Measurements from ENCODE around the gene SELENOF. TPM values are rescaled to one million over a fixed set of nuclear protein-coding genes. Genes with fewer than 3 reads are reported as not detected.

The SELENOF gene
- total and polyA plus RNA-seq, 10 of the 15 experiments (the other 5 are each of a cell fraction or from before 2014, with no cell fraction given), result 98.7 to 254 (median 172) TPM

DNA sequence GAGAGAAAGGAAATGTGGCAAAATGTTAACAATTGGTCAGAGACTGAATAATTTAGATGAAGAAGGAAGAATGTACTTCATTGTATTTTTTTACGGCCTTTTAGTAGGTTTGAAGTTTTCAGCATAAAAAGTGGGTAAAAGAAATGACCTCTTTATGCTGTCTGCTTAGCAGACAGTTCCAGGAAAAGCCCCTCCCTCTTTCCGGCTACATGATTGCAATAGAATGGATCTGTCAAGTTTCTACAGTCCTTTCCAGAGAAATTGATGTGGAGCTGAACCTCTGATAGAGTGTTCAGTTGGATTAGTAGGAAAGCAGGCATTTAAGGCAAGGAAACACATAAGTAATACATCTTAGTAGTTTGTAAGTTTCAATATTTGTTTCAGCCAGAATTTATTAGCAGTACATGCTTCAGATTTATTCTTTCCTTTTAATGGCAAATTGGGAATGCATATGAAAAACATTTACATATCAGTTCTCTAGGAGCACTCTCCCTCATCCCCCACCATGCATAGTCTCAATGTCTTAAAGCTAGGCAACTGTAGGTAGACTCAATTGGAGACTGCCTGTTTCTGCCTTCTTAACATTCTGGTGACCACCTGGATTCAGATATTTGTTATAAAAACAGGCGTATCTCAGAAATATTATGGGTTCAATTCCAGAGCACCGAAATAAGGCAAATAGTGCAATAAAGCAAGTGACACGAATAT, 36.9 kb upstream of the SELENOF start (continued):
- TF ChIP-seq PAX8 (IDR thresholded peaks at IDR 0.05) (no peak), ZBED1 (IDR thresholded peaks at IDR 0.05; ENCODE audit: borderline replicate concordance) (no peak)
- TF ChIP-seq, protein P1, sequence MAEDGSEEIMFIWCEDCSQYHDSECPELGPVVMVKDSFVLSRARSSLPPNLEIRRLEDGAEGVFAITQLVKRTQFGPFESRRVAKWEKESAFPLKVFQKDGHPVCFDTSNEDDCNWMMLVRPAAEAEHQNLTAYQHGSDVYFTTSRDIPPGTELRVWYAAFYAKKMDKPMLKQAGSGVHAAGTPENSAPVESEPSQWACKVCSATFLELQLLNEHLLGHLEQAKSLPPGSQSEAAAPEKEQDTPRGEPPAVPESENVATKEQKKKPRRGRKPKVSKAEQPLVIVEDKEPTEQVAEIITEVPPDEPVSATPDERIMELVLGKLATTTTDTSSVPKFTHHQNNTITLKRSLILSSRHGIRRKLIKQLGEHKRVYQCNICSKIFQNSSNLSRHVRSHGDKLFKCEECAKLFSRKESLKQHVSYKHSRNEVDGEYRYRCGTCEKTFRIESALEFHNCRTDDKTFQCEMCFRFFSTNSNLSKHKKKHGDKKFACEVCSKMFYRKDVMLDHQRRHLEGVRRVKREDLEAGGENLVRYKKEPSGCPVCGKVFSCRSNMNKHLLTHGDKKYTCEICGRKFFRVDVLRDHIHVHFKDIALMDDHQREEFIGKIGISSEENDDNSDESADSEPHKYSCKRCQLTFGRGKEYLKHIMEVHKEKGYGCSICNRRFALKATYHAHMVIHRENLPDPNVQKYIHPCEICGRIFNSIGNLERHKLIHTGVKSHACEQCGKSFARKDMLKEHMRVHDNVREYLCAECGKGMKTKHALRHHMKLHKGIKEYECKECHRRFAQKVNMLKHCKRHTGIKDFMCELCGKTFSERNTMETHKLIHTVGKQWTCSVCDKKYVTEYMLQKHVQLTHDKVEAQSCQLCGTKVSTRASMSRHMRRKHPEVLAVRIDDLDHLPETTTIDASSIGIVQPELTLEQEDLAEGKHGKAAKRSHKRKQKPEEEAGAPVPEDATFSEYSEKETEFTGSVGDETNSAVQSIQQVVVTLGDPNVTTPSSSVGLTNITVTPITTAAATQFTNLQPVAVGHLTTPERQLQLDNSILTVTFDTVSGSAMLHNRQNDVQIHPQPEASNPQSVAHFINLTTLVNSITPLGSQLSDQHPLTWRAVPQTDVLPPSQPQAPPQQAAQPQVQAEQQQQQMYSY (CRISPR knock-in tag; IDR thresholded peaks at IDR 0.05), result no peak

GRCh38 chr1:86948212-86948611, 34.3 kb upstream of the SELENOF start:
- Histone ChIP-seq H3K27ac (ENCODE audit: control insufficient read depth, insufficient read depth) (no peak overlapping the region), H3K27me3 (replicated peaks in 1 of 2; ENCODE audit: control insufficient read depth in 2 of 2, insufficient read depth in 2 of 2, low read length in 1 of 2) (no peaks in the 10 kb centered on the region), H4K20me1 (ENCODE audit: control insufficient read depth, insufficient read depth) (no peaks in the 10 kb centered on the region), H3K9me3 (replicated peaks; ENCODE audit: control insufficient read depth, insufficient read depth, low read length) (no peaks in the 10 kb centered on the region; the same call in 2 of the 3 replicates), H3K4me3 (no peak overlapping the region), H3K79me2 (ENCODE audit: control insufficient read depth, insufficient read depth, low read length) (peaks cover 26% of the 10 kb centered on the region), H3K4me2 (ENCODE audit: control insufficient read depth, insufficient read depth) (no peak overlapping the region), H3K36me3 (ENCODE audit: control insufficient read depth in 2 of 2, insufficient read depth in 2 of 2, low read length in 1 of 2) (no peaks in the 10 kb centered on the region; a peak in 1 of 4 replicates), H2AFZ (ENCODE audit: control insufficient read depth, low read depth, low read length) (no peak overlapping the region), H3K9ac (ENCODE audit: control insufficient read depth, insufficient read depth, low read length) (no peak overlapping the region), H3K4me1 (ENCODE audit: control insufficient read depth, insufficient read depth, low read length) (no peaks in the 10 kb centered on the region)
- DNase-seq (ENCODE audit: low read depth, low spot score) (no peak), FAIRE-seq (no peak), ATAC-seq (no peak)
- intact Hi-C loops (cut with micrococcal nuclease; ENCODE audit: unreplicated experiment), result no loop called here
- BruUV-seq (replicated peaks), result no TSS peak
- CTCF ChIA-PET, result interaction anchor here (1.0 to 1.1 kb wide), 2 partner anchors 8 to 14 kb away, joined by 3 read pairs; no protein-coding TSS in a partner anchor
- in situ Hi-C loops (cut with MboI), result no loop called here
- SMC1A ChIA-PET (ENCODE audit: uncharacterized antibody, unreplicated experiment), result interaction anchor here (0.8 kb wide), 1 partner anchor 115 kb away, joined by 3 read pairs; no protein-coding TSS in a partner anchor
- POLR2A ChIA-PET, result no interaction called here
- WGBS (ENCODE audit: insufficient coverage, insufficient replicate concordance, low lambda C conversion rate, missing lambda C conversion rate), result 98% methylated on average over 5 of the region's 5 CpGs
- RAD21 ChIA-PET (ENCODE audit: unreplicated experiment), result no interaction called here
- TF ChIP-seq EP300 (IDR thresholded peaks at IDR 0.05; ENCODE audit: borderline replicate concordance in 1 of 2, control insufficient read depth in 1 of 2, low read depth in 2 of 2, low read length in 2 of 2), result no peak
- no peak for TF ChIP-seq IRF4 (IDR thresholded peaks at IDR 0.05; ENCODE audit: low read depth, low read length)
- no peak for TF ChIP-seq CTCF (IDR thresholded peaks at IDR 0.05 in 2 of 3, conservative IDR thresholded peaks at IDR 0.05 in 1 of 3; ENCODE audit: control insufficient read depth in 2 of 3, extremely low read depth in 1 of 3, insufficient read depth in 1 of 3, low read depth in 3 of 3, low read length in 3 of 3)
- no peak for TF ChIP-seq IKZF1 (conservative IDR thresholded peaks at IDR 0.05)
- no peak for TF ChIP-seq TCF7 (IDR thresholded peaks at IDR 0.05; ENCODE audit: borderline replicate concordance)
- TF ChIP-seq ZBTB40 (IDR thresholded peaks at IDR 0.05; ENCODE audit: borderline replicate concordance), result no peak
- TF ChIP-seq MTA2 (IDR thresholded peaks at IDR 0.05; ENCODE audit: low read depth), result no peak
- no peak for TF ChIP-seq ZNF274 (IDR thresholded peaks at IDR 0.05; ENCODE audit: insufficient read depth, insufficient read length)
- TF ChIP-seq RUNX3 (IDR thresholded peaks at IDR 0.05; ENCODE audit: low read length), result no peak
